GM18498 (cell line): ENCODE results near the gene CDH24.

ENCODE experiments used
- ATAC-seq: cut with Tn5 transposase; IDR thresholded peaks from one replicate; pipeline ENCODE4 v1.9.1; 2021; ENCODE audit warnings: mild to moderate bottlenecking, moderate library complexity; ENCODE audit not compliant: unreplicated experiment

Gene CDH24

DNA sequence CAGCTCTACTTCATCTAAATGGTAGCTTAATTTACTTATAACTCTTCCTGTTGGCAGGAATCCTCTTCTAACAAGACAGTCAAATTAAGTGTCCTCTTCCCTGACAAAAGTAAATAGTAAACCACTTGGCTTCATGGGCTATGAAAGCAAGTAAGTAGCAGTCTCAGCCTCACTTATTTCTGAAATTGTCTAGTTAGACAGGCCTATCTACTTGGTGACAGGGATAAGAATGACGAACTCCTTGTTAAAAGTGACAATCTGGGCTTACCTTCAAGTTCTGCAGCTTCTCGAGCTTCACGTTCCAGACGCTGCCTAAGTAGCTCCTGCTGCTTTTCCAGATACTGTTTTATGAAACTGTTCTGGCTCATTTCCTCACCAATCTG, 32.9 kb upstream of the CDH24 start:
- ATAC-seq = no peak

DNA sequence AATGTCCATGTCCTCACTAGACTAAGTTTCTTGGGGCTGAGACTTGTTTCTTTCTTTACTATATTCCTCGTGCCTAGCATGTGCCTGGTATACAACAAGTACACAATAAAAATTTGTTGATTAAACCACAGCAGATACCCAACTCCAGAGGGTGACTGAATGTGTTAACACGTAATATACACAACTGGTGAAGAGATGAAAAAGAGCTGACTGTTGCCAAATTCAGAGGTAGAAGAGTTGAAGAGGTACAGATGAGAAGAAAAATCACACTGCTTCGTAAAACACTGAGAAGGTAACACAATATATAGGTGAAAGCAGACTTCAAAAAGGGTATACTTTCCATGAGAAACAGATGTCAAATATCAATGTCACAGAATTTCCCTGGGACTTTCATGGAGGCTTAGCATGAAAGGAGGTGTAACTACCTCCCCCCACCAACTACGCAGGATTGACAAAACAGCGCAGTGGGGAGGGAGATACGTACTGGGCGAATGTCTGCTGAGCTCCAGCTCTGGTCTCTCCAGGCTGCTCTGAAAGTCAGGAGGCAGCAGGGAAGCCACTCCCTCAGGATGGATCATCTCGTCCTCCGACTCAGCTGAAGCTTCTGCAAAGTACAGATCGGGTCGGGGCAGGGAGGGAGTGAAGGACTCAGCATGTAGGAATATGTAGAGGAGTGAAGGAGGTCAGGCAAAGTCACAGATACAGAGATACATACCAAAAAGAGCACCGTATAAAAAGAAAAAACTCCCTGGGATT, 32.4 kb upstream of the CDH24 start:
- no peak for ATAC-seq

DNA sequence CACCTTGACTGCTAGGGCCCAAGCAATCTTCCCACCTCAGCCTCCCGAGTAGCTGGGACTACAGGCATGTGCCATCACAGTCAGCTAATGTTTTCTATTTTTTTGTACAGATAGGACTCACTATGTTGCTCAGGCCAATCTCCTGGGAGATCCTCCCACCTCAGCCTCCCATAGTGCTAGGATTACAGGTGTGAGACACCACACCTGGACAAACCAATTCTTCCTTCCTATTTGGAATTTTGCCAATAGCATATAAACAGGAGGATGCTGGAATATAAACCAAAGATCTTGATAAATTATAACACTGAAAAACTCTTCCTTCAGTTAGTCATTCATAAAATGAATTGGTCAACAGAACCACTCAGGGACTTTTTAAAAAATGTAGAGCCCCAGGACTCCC, 29.2 kb upstream of the CDH24 start:
- no peak for ATAC-seq

DNA sequence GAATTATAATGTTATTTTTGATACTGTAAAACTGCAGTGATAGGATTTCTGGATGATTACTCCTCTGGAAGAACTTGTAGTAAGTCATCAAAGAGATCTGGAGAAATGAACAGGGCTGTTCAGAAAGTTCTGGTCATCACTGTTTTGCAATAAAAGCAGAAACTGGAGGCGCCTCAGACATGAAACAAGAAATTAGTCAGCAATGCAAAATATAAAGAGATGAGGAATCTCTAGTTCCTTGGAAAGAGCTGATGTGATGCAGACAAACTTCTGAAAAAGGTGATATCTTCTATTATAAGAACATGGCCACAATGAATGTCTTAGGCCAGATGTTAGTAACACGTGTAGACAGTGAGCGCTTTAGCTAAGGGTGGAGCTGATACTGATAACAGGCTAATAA, 28.1 kb upstream of the CDH24 start:
- no peak for ATAC-seq

DNA sequence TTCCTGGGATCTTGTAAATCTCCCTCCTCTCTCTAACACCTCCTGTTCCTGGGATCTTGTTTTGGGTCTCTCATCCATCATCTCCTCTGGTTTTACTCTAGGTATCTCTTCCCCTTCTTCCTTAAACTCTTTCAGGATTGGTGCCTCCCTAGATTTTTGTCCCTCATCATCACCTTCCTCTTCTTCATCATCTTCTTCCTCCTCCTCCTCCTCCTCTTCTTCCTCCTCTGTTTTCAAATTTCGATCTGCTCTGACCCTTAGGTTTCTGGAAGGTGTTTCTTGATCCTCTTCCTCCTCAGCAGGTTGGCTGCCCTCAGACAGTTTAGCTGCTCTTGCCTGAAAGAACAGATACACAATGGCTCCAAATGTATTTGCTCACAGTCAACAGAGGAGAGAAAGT, 23.2 kb upstream of the CDH24 start:
- ATAC-seq = no peak

DNA sequence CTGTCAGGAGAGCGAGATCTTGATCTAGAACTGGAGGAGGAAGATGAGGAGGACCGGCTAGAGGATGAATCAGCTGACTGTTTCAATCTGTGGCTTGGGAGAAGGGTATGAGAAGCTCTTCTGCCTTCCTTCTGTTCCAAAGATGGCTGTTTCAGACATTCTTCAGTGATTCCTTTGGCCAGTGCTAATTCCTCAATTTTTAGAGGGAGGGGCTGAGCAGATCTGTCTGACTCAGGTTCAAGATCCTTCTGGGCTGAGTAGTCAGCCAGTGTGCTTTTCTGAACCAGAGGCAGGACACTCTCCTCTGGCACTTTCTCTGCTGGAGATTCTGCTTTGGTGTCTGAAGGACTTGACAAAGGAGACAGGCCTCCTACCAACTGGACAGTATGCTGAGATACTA, 22.4 kb upstream of the CDH24 start:
- ATAC-seq = no peak

DNA sequence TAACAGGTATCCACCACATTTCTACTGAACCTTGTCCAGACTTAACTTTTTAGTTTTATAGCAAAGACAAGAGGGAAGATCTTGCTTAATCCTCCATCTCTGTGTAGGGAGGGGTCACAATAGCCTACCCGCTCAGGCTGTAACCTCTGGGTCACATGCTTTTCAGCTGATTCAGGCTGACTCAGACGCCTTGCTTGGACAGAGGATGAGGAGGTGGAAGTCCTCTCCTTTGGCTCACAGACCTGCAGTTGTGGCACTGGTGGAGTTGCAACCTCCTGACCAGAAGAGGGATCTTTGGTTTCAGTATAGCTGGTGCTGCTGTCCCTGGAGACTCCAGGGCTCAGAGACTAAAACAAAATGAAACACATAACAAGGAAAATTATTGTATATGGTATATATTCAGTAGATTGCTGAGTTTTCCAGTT, 21.4 kb upstream of the CDH24 start:
- ATAC-seq = no peak

DNA sequence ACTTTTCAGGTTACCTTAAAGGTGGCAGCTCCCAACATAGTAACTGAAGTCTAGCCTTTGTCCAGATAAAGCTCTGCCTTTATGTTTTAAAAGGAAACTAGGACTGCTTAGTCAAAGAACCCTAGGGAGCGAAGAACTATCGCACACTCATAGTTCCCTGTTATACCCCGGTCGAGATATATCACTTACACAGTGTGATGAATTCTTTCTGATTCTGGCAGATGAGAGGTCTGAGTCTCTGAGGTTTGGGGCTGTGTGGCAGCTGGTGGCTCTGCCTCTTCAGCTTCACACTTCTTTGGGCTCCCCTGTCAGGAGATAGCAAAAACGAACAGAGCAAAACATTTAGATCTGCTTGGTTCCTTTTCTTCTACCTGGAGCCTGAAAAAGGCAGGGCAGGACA, 20.6 kb upstream of the CDH24 start:
- no peak for ATAC-seq

DNA sequence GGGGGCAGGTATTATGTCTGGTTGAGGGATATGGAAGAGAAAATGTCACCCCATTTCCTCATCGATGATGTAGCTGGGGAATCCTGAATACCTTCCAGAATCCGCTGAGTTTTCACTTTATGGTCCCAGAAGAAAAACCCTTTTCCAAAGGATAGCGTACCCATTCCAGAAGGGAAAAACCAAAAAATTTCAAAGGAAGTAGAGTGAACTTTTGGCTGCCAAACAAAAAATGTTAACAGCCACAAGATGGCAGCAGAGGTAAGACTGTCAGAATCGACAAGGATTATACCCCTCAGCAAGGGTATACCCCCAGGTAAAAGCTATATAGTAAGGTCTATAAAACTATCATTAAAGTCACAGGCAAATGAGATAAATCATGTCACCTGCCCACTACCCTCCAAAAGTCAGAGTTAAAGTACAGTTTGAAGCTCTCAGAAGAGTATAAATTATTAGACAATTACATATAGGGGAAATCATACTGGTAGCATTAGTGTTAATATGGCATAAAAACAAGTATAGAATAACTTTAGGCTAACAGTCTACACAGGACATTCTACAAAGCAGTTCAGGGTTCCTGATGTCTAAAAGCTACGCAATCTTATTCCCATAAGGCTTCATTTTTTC, 19.6 kb upstream of the CDH24 start:
- no peak for ATAC-seq

DNA sequence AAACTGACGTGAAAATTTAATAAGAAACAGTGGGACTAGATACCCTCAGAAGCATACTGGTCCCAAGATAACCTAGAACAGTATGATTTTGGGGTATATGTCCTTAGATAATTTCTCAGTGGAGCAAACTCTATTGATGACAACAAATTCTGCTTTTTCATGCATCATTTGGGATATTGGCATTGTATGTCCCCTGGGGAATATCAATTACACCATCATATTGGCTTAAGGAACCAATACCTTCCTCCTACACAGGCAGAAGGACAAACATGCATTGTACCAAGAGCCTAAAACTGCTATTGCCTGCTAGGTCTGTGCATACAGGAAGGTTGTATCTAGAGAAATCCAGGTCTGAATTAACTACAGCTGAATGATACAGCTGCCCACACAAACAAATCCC, 17.6 kb upstream of the CDH24 start:
- ATAC-seq = no peak

DNA sequence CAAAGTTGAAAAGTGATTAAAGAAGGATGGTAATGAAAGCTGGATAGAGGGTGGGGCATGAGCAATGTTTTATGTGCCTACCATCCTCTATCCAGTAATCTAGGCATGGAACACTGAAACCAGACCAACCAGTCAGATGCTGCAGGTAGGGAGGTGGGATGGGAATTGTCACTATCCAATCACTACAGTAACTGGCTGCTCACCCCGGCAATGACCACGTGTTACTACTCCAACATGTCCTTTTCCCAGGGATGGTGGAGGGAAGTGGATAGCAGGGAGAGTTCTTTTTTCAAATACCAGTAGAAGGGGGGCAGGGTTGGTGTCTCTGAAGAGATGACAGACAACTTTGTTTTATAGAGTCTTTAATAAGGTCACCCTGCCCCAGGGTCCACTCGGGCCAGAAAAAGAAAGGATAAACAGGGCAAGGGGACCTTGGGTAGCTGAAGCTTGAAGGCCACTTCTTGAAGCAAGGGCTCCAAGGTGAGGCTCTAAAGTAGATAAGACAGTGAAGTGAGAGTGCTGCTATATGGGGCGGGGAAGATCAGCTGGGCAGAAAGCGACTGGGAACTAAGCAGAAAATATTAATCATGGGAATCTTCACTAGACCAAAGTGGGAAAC, 14.7 kb upstream of the CDH24 start:
- no peak for ATAC-seq

DNA sequence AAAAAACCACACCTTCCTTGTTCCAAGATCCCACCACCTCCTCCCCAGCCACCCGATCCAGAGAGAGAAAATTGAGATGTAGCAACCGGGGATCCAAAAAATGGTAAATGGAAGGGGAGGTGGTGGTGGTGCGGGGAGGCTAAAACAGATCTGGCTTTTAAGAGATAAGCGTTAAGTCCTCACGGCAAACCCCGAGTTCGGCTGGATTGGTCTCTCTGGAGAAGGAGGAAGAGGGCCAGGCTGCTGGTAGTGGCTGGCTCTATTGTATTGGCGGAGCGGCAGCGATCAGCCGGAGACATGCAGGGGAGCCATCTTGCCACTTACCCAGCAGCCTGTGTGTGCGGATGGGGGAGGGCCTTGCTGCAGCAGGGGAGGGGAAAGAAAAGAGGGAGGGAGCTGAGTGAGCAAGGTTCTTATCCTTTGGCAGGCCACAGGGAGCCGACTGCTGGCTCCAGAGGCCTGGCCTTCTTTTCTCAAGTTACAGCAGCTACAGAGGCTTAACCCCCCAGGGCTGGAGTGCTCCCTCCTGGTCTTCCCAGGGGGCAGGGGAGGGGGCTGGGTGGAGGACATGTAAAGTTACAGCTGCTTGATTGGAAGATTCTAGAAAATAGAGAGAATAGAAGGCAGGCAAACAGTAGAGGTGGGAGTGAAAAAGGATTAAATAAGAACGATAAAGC, 14.1 kb upstream of the CDH24 start:
- peak; percentile 86 for ATAC-seq

DNA sequence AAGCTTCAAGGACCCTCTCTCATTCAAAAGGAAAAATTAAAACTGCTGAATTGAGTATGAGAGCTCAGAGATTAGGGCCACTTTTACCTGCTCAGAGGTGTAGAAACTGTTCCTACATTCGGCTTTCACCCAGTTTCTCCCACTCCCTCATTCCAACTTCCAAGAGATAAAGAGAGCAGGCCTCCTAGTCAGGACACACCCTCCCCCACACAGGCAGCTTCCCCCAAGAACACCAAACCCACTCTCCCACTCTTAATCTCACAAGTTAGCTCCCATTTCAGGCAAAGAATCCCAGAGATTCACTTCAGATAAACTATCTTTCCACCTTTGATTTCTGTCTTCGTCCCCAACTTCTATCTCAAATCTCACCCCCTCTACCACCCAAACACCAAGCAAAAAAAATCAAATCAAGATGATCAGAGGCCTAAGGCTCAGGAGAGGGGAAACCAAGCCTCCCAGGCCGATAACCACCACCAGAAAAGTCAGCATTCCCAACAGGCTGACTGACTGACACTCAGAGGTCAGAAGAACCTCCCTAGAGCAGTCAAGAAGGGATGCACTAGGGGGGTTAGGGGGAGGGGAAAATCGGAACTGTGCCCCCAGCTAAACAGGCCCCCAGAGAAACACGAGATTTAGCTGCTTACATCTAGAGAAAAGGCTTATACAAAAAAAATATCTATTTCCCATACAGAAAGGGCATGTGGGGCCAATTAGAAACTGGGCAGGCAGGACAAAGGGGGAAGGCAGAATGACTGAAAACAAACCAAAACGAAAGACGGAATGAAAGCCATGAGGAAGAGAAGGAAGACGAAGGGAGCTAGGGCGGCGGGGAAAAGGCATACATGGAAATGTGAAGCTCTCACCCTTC, 13.2 kb upstream of the CDH24 start:
- no peak for ATAC-seq

DNA sequence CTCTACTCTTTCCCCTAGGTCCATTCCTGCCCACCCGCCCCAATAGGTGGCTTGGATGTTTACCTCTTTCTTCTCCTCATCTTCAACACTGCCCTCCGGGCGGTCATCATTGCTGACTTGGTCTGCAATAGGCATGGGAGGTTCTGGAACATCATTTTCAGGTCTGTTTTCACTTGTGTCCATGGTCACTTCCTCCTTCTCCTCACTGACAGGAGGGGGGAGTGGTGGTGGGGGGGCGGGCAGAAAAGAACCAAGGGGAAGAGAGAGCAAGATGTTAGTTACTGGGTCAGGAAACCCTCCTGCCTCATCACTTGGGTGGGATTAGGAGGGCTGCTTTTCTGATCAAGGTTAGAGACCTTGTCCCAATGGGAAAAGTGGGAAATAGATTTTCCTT, 12.1 kb upstream of the CDH24 start:
- ATAC-seq = no peak

GRCh38 chr14:23068789-23069412, 11.6 kb upstream of the CDH24 start:
- peak; percentile 80 for ATAC-seq

- no peak for ATAC-seq
Measured at GRCh38 chr14:23067847-23068788, 10.8 kb upstream of the CDH24 start.

DNA sequence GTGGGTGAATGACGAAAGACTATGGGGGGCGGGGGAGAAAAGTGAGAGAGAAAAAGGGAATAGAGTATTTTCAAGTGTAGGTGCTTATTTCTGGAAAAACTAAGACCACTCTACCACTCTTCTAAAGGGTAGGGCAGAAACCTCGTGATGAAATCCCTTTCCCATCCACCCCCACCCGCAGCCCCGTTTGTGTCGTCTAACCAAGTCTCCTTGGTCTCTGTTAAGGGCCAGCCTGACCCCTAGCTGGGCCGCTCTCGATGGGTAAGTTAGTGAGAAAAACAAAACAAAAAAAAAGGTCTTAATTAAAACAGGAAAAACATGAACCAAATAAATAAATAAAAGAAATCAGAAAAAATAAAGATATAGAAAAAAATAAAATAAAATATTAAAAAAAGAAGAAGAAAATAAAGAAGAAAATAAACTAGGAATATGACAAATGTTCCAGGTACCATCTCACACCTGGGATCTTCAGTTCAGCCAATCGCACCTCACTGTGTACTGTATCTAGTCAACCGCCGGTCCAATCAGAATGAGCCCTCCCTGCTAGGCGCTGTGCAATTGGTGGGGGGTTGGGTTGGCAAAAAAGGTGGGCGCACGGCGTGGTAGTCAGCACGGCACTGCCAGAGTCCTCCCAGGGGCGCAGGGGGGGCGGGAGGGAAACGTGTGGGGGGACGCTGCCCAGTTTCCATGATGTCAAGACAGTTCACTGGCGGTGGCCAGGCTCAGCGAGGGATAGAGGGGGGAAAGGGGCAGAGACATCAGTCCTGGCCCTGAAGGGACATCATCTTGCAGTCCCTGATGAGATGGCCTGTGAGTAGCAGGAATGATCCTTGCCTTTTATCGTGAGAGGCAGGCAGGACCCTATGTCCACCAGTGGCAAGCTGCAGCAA, 9.8 kb upstream of the CDH24 start:
- no peak for ATAC-seq

DNA sequence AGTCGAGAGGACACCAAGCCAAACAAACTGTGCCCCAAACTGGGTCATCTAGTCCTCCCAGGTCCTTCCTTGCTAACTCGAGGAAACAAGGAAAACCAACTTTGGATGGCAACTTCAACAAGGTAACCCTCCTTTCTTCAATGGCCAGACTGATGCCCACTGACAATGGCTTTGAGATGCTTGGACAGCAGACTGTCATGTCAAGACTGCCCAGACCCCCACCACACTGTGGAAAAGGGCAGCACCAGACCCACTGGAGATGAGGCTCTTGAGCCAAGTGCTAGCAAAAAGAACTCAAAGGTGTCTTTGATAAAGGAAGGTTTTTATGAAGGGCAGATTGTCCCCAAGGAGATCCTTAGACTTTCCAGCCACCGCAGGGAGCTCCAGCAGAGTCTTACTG, 9.0 kb upstream of the CDH24 start:
- no peak for ATAC-seq
